Endodermal cell (in vitro differentiated cells): ENCODE measurements around the gene RPS26. TPM values are rescaled to one million over a fixed set of nuclear protein-coding genes. Genes with fewer than 3 reads are reported as not detected.

Experiments
- DNase-seq: peaks from one replicate; pipeline ENCODE4 v3.0.0-alpha.2; 2017
- H3K27ac ChIP-seq: 2 replicates; pipeline ENCODE4 v1.5.1; 2013; ENCODE audit warnings: mild to moderate bottlenecking, low read depth, low read length, moderate library complexity
- H3K27me3 ChIP-seq: 2 replicates; pipeline ENCODE4 v1.6.1; 2013; ENCODE audit warnings: mild to moderate bottlenecking, low read length, moderate library complexity; ENCODE audit not compliant: insufficient read depth, control insufficient read depth, poor library complexity, severe bottlenecking
- H3K36me3 ChIP-seq: 2 replicates; pipeline ENCODE4 v1.7.0; 2013; ENCODE audit warnings: mild to moderate bottlenecking, low read length, moderate library complexity; ENCODE audit not compliant: control insufficient read depth, insufficient read depth
- H3K4me1 ChIP-seq: one replicate; pipeline ENCODE4 v1.7.0; 2013; ENCODE audit warnings: low read length; ENCODE audit not compliant: control insufficient read depth, insufficient read depth
- H3K4me3 ChIP-seq: 2 replicates; pipeline ENCODE4 v1.5.1; 2013; ENCODE audit warnings: mild to moderate bottlenecking, low read length, moderate library complexity
- H3K9ac ChIP-seq: 2 replicates; pipeline ENCODE4 v1.6.1; 2013; ENCODE audit warnings: mild to moderate bottlenecking, low read length, moderate library complexity; ENCODE audit not compliant: poor library complexity, severe bottlenecking; ENCODE audit errors: extremely low read depth
- H3K9me3 ChIP-seq: 2 replicates; pipeline ENCODE4 v1.6.1; 2013; ENCODE audit warnings: mild to moderate bottlenecking, low read length, moderate library complexity; ENCODE audit not compliant: control insufficient read depth
- H3K27ac Mint-ChIP-seq: 2 replicates; pipeline ENCODE4 v1.8.0; 2020; ENCODE audit warnings: mixed read lengths
- H3K27me3 Mint-ChIP-seq: 2 replicates; pipeline ENCODE4 v1.8.0; 2021; ENCODE audit warnings: mild to moderate bottlenecking, mixed read lengths; ENCODE audit not compliant: insufficient read depth
- H3K36me3 Mint-ChIP-seq: 2 replicates; pipeline ENCODE4 v1.8.0; 2020; ENCODE audit warnings: low read depth, mixed read lengths
- H3K4me1 Mint-ChIP-seq: 2 replicates; pipeline ENCODE4 v1.8.0; 2020; ENCODE audit warnings: mixed read lengths
- H3K4me3 Mint-ChIP-seq: 2 replicates; pipeline ENCODE4 v1.8.0; 2020; ENCODE audit warnings: mild to moderate bottlenecking, moderate library complexity, mixed read lengths
- H3K9me3 Mint-ChIP-seq: 2 replicates; pipeline ENCODE4 v1.8.0; 2020; ENCODE audit warnings: mild to moderate bottlenecking, mixed read lengths
- CTCF ChIP-seq: fragments of 200-600 bp; sonication (generic); conservative IDR thresholded peaks from 2 replicates; pipeline ENCODE4 v1.5.0; 2021; ENCODE audit warnings: antibody characterized with exemption, mild to moderate bottlenecking
- WGBS, 2 experiments: methylation state at CpG; one replicate each; pipeline versions ENCODE4 v1.1.5 to v1.1.7; 2013; ENCODE audit warnings: missing lambda C conversion rate in 2 of 2, mixed read lengths in 1 of 2; ENCODE audit not compliant: insufficient coverage in 1 of 2, insufficient read length in 1 of 2; 5-methylcytosine and 5-hydroxymethylcytosine counted together
- total RNA-seq, 2 donors: library from RNA; stranded (reverse); fragmentation: NEBNext Ultra II Directional in 1 of 2; extraction: Animal tissue kit (Norgen Biotek cat#: 25700) in 1 of 2; gene quantifications; 2 replicates in 1 of 2; 3 replicates in 1 of 2; pipeline ENCODE4 v1.2.1, GENCODE V29; 2021

The RPS26 gene
- total RNA-seq, 2 donors from 2014 or later: 35.8 to 58.6 TPM

GRCh38 chr12:56028511-56029165, 13.1 kb upstream of the RPS26 start:
- Histone ChIP-seq H3K4me1 (no peaks in the 10 kb centered on the region), H3K9me3 (no peaks in the 10 kb centered on the region), H3K36me3 (peaks cover 30% of the 10 kb centered on the region), H3K9ac (no peak overlapping the region), H3K4me3 (no peak overlapping the region), H3K27ac (no peak overlapping the region), H3K27me3 (no peaks in the 10 kb centered on the region)
- no peak for TF ChIP-seq CTCF
- no peak overlapping the region for H3K4me3 Mint-ChIP-seq
- DNase-seq: no peak
- peaks cover 65% of the 10 kb centered on the region for H3K36me3 Mint-ChIP-seq
- H3K27me3 Mint-ChIP-seq: no peaks in the 10 kb centered on the region
- 67 to 73% methylated on average over 3 to 5 of the region's 5 CpGs for WGBS, 2 experiments
- H3K27ac Mint-ChIP-seq: no peak overlapping the region
- no peaks in the 10 kb centered on the region for H3K4me1 Mint-ChIP-seq
- no peaks in the 10 kb centered on the region for H3K9me3 Mint-ChIP-seq

- H3K27ac ChIP-seq: no peak overlapping the region
- H3K9me3 ChIP-seq: no peaks in the 10 kb centered on the region
- Mint-ChIP-seq H3K27ac (no peak overlapping the region), H3K27me3 (no peaks in the 10 kb centered on the region), H3K9me3 (no peaks in the 10 kb centered on the region), H3K36me3 (peaks cover 67% of the 10 kb centered on the region), H3K4me3 (no peak overlapping the region), H3K4me1 (no peaks in the 10 kb centered on the region)
- no peak for DNase-seq
- H3K36me3 ChIP-seq: peaks cover 29% of the 10 kb centered on the region
- no peaks in the 10 kb centered on the region for H3K4me1 ChIP-seq
- no peak overlapping the region for H3K9ac ChIP-seq
- H3K4me3 ChIP-seq: no peak overlapping the region
- H3K27me3 ChIP-seq: no peaks in the 10 kb centered on the region
- TF ChIP-seq CTCF: no peak
Observed at GRCh38 chr12:56029166-56029519, 12.6 kb upstream of the RPS26 start.

GRCh38 chr12:56029666-56030293, 11.9 kb upstream of the RPS26 start:
- H3K27ac Mint-ChIP-seq: no peak overlapping the region
- TF ChIP-seq CTCF: peak; percentile 84
- WGBS, 2 experiments: 82 to 95% methylated on average over 5 to 6 of the region's 6 CpGs
- Histone ChIP-seq H3K4me3 (no peak overlapping the region), H3K9ac (no peak overlapping the region), H3K27me3 (no peaks in the 10 kb centered on the region), H3K4me1 (no peaks in the 10 kb centered on the region), H3K27ac (no peak overlapping the region), H3K9me3 (no peaks in the 10 kb centered on the region), H3K36me3 (peaks cover 25% of the 10 kb centered on the region)
- H3K27me3 Mint-ChIP-seq: no peaks in the 10 kb centered on the region
- peaks cover 71% of the 10 kb centered on the region for H3K36me3 Mint-ChIP-seq
- peak; percentile 83 for DNase-seq
- no peak overlapping the region for H3K4me3 Mint-ChIP-seq
- no peaks in the 10 kb centered on the region for H3K4me1 Mint-ChIP-seq
- no peaks in the 10 kb centered on the region for H3K9me3 Mint-ChIP-seq
